Measurements from ENCODE around the gene HHLA2.
"Not testable (repeated sequence)": the region's sequence is repeated elsewhere in the genome, so short reads cannot be mapped to it uniquely, and the experiment has no call there.

HHLA2 gene, protein sequence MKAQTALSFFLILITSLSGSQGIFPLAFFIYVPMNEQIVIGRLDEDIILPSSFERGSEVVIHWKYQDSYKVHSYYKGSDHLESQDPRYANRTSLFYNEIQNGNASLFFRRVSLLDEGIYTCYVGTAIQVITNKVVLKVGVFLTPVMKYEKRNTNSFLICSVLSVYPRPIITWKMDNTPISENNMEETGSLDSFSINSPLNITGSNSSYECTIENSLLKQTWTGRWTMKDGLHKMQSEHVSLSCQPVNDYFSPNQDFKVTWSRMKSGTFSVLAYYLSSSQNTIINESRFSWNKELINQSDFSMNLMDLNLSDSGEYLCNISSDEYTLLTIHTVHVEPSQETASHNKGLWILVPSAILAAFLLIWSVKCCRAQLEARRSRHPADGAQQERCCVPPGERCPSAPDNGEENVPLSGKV

DNA sequence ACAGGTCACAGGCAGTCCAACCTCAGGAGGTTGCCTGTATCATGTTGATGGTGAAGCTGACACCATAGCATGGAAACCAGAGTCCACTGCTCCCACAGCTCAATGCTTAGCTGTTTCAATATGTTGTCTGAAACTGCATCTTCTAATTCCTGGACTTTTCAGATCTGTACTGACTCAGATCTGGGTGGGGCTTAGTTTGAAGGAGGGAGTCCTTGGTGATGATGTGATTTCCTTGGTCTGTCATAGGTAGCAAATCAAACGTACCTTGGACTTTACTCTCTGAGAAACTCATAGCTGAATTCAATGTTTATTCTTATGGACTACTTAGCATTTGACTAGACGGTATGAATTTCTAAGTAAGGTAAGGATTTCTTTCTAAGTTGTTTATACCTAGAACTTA is at the start of gene HHLA2:
Gene HHLA2 (plus strand): TSS at position 310 of the 400 bp plus-strand sequence. CDS start 55,266 bp downstream, outside the sequence.
- no peak for DNase-seq

- DNase-seq, result no peak
Measured at GRCh38 chr3:108250626-108251025, 45.7 kb upstream of the HHLA2 start.

DNA sequence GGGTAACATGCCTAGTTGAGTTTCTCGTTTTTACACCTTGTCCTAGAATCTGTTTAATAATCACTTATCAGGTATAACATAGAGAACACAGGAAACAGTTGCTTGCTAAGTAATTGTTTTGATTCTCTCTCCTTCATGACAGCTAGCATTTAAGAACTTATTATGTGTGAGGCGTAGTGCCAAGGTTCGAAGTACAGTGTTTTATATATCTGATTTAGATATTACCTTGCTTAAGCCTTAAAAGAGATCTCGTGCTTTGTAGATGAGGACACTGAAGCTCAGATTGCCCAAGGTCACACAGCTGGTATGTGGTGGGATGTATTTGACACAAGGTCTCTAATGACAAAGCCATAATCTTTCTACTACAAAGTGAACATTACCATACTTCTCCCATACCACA is 45.1 kb upstream of the HHLA2 start:
- DNase-seq, result no peak

- DNase-seq, result no peak
Measured at GRCh38 chr3:108251844-108252243, 44.5 kb upstream of the HHLA2 start.

- no peak for DNase-seq
Measured at GRCh38 chr3:108255131-108255530, 41.2 kb upstream of the HHLA2 start.

DNA sequence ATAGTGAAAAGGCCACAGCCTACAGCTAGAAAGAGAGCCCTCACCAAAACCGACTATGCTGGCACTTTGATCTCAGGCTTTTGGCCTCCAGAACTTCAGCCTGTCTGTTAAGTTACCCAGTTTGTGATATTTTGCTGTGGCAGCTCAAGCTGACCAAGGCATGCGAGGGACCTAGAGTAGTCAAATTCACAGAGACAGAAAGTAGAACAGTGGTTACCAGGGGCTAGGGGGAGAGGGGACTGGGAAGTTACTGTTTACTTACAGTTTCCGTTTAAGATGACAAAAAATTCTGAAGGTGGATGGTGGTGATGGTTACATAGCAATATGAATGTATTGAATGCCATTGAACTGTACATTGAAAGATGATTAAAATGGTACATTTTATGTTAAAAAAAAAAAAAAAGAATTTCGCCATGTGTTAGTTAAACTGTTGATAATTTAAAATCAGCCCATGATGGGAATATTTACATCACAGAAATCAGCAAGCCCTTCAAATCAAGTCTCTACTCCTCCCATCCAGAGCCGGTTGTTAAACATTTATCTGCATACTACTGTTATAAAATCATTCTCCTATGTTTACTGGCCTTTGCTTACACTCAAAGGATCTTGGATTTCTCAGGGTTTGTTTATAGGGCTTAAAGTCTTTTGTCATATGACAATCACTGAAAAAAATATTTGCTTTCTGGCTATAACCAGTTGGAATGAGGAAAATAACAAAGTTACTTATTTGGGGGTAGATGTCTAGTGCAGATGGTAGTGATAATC is 31.6 kb upstream of the HHLA2 start:
- DNase-seq, result not testable (repeated sequence)

DNA sequence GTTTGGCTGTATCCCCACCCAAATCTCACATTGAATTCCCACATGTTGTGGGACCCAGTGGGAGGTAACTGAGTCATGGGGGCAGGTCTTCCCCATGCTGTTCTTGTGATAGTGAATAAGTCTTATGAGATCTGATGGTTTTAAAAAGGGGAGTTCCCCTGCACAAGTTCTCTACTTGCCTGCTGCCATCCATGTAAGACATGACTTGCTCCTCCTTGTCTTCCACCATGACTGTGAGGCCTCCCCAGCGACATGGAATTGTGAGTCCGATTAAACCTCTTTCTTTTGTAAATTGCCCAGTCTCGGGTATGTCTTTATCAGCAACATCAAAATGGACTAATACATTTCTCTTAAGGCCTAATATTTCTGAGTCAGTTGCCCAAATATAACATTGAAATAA is 28.1 kb upstream of the HHLA2 start:
- not testable (repeated sequence) for DNase-seq

DNA sequence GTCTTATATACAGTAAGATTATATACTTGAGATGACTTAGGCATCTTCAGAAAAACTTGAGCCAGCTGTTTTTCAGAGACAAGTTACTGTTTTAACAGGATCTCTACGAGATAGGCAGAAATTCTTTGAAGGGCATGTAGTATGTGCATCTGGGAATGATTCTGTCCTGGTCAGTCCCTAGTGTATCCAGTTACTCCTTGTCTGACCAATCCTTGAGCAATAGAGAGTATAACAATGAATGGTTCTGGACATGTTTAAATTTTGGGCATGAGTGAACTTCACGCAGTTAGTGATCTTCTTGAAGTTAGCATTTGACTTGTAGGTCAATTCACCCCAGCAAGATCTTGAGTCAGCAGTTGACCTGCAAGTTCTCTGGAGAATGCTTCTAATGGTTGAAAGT is 24.7 kb upstream of the HHLA2 start:
- no peak for DNase-seq

DNA sequence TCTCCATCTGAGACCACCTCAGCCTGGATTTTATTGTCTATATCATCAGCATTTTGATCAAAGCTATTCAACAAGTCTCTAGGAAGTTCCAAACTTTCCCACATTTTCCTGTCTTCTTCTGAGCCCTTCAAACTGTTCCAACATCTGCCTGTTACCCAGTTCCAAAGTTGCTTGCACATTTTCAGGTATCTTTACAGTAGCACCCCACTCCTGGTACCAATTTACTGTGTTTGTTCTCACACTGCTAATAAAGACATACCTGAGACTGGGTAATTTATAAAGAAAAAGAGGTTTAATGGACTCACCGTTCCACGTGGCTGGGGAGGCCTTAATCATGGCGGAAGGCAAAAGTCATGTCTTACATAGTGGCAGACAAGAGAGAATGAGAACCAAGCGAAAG is 17.3 kb upstream of the HHLA2 start:
- DNase-seq, result not testable (repeated sequence)

DNA sequence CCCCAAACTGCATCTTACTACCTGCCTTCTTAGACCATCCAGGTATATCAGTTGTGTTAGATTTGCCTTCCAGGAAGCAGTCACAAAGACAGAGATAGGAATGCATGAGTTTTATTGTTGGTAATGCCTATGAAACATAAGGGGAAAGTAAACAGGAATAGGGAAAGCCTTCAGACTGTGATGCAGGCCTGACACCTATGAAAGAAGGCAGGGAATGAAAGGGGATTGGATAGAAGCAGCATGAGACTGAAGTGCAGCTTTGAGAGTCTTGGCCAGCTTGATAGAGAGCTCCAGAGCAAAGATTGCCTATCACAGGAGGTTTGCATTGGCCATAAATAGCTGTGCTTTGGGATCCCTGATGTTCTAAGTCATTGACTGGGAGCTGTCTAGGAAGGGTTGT is 15.9 kb upstream of the HHLA2 start:
- no peak for DNase-seq

DNA sequence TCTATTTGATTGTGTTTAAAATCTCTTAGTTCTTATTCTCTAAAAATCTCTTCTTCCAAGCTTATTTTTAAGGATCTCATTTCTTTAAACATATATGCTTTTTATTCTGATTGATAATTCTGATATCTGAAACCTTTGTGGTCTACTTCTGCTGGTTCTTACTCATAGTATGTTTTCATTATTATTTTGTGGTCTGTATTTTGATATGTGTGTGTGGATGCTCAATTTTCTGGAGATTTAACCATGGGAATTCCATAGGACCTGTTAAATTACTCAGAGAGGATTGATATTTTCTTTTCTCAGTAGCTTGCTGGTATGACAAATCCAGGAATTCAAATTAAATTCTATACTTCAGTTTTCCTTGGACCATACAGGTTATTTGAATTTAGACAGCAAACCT is 14.7 kb upstream of the HHLA2 start:
- DNase-seq, result no peak

- DNase-seq, result no peak
Measured at GRCh38 chr3:108283006-108283405, 13.3 kb upstream of the HHLA2 start.

DNA sequence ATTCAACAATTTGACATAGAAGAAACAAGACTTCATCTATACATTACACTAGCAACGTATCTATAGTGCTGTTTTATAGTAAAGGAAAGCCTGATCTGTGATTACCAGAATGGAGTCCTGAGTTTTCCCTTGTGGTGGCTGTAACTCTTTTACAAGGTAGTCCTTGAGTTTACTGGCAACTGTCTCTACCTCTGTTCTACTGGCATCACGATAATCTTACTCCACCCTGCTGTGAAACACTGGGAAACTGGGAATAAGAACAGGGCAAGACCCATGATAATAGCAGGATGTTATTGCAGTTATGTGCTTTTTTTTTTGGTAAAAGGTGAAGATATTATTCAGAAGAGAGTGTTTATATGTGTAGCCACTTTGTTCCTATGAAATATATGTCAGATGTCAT is 12.4 kb upstream of the HHLA2 start:
- DNase-seq, result no peak

DNA sequence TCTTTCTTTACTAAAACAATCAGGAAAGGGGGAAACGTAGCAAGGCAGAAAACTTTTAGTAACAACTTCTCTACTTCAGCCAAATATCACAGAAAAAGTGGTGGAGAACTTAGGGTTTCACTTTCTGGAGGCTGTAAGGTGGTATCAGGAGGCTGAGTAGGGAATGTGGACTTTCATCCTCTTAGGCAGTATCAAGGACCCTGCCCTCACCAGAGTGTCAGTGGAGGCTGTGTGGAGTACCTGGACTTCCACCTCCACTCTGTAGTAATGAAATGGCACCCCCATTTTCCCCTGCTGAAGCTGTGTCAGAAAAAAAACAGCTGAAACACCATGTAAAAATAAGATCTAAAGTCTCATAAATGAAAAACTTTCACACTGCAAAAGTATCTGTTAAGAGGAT is 11.2 kb upstream of the HHLA2 start:
- no peak for DNase-seq

GRCh38 chr3:108287146-108287545 is 9.2 kb upstream of the HHLA2 start:
- no peak for DNase-seq

DNA sequence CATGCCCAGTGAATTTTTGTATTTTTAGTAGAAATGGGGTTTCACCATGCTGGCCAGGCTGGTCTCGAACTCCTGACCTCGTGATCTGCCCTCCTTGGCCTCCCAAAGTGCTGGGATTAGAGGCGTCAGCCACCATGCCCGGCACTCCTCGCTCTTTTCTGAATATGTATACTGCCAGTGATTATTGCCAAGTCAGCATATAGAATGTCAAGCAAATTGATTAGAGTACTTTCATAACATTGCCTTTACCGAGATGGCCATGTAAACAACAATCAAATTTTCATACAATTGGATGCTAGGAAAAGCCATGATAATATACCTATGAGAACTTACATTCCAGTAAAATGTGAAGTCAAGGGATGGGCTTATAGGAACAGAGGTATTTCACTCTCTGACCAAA is 8.2 kb upstream of the HHLA2 start:
- not testable (repeated sequence) for DNase-seq

- no peak for DNase-seq
Measured at GRCh38 chr3:108289159-108289558, 7.2 kb upstream of the HHLA2 start.

GRCh38 chr3:108292450-108292849 is 3.9 kb upstream of the HHLA2 start:
- DNase-seq, result no peak

- no peak for DNase-seq
Measured at GRCh38 chr3:108292905-108293328, 3.4 kb upstream of the HHLA2 start.

DNA sequence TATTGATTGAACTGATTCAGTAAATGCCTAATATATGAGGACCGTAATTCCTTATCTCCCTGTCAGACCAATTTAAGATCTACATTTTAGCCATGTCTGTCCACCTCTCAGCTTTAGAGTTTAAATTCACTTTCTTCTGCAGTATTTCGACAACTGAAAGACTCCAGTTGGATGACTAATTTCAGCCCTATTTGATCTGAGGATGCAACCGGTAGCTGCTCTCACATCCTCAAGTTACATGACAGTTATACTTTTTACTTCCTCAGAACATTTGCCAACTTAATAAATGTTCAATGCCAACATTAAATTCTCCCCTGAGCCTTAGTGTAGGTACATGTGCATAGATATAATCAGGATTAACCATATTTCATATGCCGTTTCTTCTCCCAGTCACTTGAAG is 2.5 kb upstream of the HHLA2 start:
- DNase-seq, result no peak

GRCh38 chr3:108295421-108296175 is 750 bp upstream of the HHLA2 start:
- DNase-seq, result no peak

- DNase-seq, result no peak
Measured at GRCh38 chr3:108297647-108298046, 1.3 kb downstream of the HHLA2 start.

GRCh38 chr3:108298056-108298455 is 1.7 kb downstream of the HHLA2 start:
- no peak for DNase-seq

Data from NCI-H2081 treated with DMSO at 0.1 percent for 48 hours (cell line).